Activated naive CD4-positive, alpha-beta T cell treated with anti-CD3 and anti-CD28 coated beads, Interleukin-2, amount 10 ng/mL, durations not matched to agents 7 days and 5 days (primary cell): ENCODE data around the gene COX20.
A peak's percentile ranks its signal among the peaks of the same experiment; 100 is the strongest.
"Not testable (repeated sequence)": the region's sequence is repeated elsewhere in the genome, so short reads cannot be mapped to it uniquely, and the experiment has no call there.

Experiments used
- CTCF ChIA-PET: fragments of 350-600 bp; sonication (Branson Sonifier 250); formaldehyde crosslinking; loops from one replicate; lab custom pipeline; 2021; ENCODE audit warnings: antibody characterized with exemption; lab: Charles Lee
- DNase-seq: peaks from one replicate; pipeline ENCODE4 v3.0.0-alpha.2; 2020
- H3K27ac Mint-ChIP-seq: one replicate; pipeline ENCODE4 v1.8.0; 2021; ENCODE audit warnings: mild to moderate bottlenecking, moderate library complexity, mixed read lengths
- H3K27me3 Mint-ChIP-seq: one replicate; pipeline ENCODE4 v1.8.0; 2021; ENCODE audit warnings: mild to moderate bottlenecking, mixed read lengths
- H3K36me3 Mint-ChIP-seq: one replicate; pipeline ENCODE4 v1.8.0; 2021; ENCODE audit warnings: mixed read lengths
- H3K4me1 Mint-ChIP-seq: one replicate; pipeline ENCODE4 v1.8.0; 2021; ENCODE audit warnings: mixed read lengths
- H3K4me3 Mint-ChIP-seq: one replicate; pipeline ENCODE4 v1.8.0; 2021; ENCODE audit warnings: mild to moderate bottlenecking, moderate library complexity, mixed read lengths
- H3K9me3 Mint-ChIP-seq: one replicate; pipeline ENCODE4 v1.8.0; 2021; ENCODE audit warnings: mixed read lengths

COX20 gene, protein sequence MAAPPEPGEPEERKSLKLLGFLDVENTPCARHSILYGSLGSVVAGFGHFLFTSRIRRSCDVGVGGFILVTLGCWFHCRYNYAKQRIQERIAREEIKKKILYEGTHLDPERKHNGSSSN

DNA sequence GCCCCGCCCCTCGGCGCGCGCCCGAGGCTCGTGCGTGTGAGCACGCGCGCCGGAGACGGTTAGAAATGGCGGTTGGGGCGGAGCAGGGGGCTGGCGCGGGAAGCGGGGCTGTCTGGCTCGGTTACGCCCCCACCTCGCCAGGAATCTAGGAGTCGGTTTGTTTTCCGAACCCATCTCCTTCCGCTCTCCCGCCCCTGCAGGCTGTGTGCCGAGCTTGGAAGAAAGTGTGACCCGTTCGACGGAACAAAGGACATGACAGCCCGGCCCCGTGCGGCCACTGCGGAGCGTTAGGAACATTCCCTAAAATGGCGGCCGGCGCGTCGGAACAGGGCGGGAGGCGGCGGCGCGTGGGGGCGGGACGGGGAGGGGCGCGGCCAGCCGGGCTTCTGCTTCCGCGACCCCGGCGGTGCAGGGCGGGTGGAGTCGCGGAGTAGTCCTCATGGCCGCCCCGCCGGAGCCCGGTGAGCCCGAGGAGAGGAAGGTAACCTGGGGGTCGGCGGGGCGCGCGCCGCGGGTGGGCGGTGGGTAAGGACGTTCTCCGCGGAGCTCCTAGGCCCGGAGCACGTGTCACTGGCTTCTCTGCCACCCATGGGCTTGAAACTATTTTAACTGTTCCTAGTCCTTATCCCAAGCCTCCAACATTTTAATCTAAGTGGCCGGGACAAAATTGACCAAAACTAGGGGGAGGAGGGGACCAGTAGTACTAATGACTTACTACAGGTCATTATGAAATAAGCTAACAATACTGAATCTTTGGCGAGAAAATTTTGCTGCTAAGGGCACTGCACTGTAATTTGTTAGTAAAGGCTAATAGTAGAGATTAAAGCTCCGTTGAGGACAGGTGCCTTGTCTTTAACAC lies at the start of gene COX20:
TSS of gene COX20 (plus strand) at position 383 of the 859 bp plus-strand sequence. CDS start at position 440, 57 bp downstream.
- Mint-ChIP-seq H3K27me3 (no peaks in the 10 kb centered on the region), H3K4me3 (peak within 1 kb of the TSS; percentile 87), H3K27ac (peak within 1 kb of the TSS; percentile 100), H3K36me3 (peaks cover 36% of the 10 kb centered on the region), H3K9me3 (no peaks in the 10 kb centered on the region), H3K4me1 (peaks cover 54% of the 10 kb centered on the region)
- peak; percentile 88 for DNase-seq
- CTCF ChIA-PET: interaction anchor here (0.9 to 3.3 kb wide), 6 partner anchors 10 to 207 kb away, joined by 4 to 14 read pairs (median 6); partner anchors contain the start of gene HNRNPU

DNA sequence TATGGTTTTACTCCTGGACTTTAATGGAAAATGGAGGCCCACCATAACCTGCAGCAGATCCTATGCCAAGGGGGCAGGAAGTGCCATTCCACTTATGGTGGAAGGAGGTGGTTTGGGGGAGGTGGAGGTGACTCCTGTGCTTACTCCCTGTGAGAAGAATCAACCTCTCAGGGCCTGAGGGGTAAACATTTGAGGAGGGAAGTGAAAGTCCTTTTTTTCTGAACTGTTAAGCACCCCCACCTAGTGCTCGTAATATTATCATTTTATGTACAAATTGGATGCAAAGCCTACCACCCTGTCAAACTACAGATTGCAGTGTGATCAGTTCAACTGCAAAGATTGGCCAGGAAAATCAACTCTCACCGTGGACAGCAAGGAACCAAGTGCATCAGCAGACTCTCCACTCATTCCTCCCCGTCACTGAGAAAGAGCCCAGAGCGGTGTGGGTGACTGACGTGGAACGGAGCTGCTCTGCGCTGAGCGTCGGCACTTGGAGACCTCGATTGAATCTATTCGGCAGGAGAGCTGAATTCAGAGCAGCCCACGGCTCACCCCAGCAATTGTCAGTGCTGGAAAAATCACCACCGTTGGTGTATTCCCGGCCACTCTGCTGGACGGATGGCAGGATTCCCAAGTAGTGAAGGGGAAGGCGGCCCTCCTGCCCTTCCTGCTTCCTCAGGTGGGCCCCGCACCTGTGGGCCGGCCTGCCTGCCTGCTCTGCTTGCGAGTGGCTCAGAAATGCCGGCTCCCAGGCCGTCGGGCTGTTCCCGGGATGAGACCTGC lies 46.8 kb upstream of the COX20 start:
- Mint-ChIP-seq H3K9me3 (no peaks in the 10 kb centered on the region), H3K36me3 (no peaks in the 10 kb centered on the region), H3K27ac (no peak overlapping the region), H3K4me1 (no peaks in the 10 kb centered on the region), H3K27me3 (peaks cover 6% of the 10 kb centered on the region), H3K4me3 (no peak overlapping the region)
- CTCF ChIA-PET: interaction anchor here (0.6 to 2.1 kb wide), 2 partner anchors 26 to 185 kb away, joined by 3 to 7 read pairs; no protein-coding TSS in a partner anchor
- DNase-seq: no peak

DNA sequence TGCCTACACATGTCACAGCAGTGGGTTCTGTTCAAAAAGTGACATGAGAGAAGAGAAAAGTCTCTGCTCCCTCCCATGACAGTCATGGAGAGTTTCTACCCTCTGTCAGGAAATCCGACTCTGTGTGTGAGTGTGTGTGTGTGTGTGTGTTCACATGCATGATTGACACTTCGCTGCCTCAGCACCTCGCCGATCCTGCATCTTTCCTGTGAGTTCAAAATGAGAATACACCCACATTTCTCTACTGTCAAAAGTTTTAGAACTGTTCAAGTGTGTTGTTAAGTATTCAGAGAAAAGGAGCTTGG lies 46.2 kb upstream of the COX20 start:
- Mint-ChIP-seq H3K27me3 (peaks cover 6% of the 10 kb centered on the region), H3K4me3 (no peak overlapping the region), H3K36me3 (no peaks in the 10 kb centered on the region), H3K4me1 (no peaks in the 10 kb centered on the region), H3K9me3 (no peaks in the 10 kb centered on the region), H3K27ac (no peak overlapping the region)
- CTCF ChIA-PET: interaction anchor here (0.6 to 1.8 kb wide), 3 partner anchors 12 to 186 kb away, joined by 3 to 5 read pairs (median 3); no protein-coding TSS in a partner anchor
- no peak for DNase-seq

DNA sequence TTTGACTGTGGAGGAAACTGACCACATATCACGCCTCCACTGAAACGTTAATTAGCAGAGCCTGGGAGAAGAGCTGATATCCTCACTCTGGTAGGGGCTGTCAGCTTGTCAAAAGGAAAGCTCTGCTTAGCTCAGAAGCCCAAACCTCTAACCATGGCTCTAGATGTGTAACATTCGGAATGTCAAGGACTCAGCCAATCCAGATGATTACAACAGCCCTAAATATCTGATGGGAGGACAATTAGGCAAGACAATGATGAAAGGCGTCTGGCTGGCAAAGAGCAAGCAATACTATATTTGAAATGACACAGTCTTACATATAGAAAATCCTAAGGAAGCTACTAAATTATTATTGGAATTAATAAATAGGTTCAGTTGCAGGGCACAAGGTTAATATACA lies 45.7 kb upstream of the COX20 start:
- no peaks in the 10 kb centered on the region for H3K9me3 Mint-ChIP-seq

DNA sequence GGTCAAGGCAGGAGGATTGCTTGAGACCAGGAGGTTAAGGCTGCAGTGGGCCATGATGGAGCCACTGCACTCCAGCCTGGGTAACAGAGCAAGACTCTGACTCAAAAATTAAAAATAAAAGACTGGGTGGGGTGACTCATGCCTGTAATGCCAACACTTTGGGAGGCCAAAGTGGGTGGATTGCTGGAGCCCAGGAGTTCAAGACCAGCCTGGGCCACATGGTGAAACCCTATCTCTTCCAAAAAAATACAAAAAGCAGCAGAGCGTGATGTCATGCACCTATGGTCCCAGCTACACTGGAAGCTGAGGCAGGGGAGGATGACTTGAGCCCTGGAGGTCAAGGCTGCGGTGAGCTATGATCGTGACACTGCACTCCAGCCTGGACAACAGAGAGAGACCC lies 44.4 kb upstream of the COX20 start:
- H3K9me3 Mint-ChIP-seq: no peaks in the 10 kb centered on the region
- no peaks in the 10 kb centered on the region for H3K4me1 Mint-ChIP-seq
- no peak overlapping the region for H3K27ac Mint-ChIP-seq
- no peak for DNase-seq
- no peaks in the 10 kb centered on the region for H3K36me3 Mint-ChIP-seq
- CTCF ChIA-PET: interaction anchor here (1.8 kb wide), 1 partner anchor 10 kb away, joined by 5 read pairs; no protein-coding TSS in a partner anchor
- H3K4me3 Mint-ChIP-seq: no peak overlapping the region
- peaks cover 6% of the 10 kb centered on the region for H3K27me3 Mint-ChIP-seq

More for the DNA sequence above, 45.7 kb upstream of the COX20 start:
- CTCF ChIA-PET: interaction anchor here (1.1 to 1.8 kb wide), 2 partner anchors 12 to 186 kb away, joined by 3 to 5 read pairs; no protein-coding TSS in a partner anchor
- Mint-ChIP-seq H3K27ac (no peak overlapping the region), H3K27me3 (peaks cover 6% of the 10 kb centered on the region), H3K36me3 (no peaks in the 10 kb centered on the region), H3K4me1 (no peaks in the 10 kb centered on the region), H3K4me3 (no peak overlapping the region)
- no peak for DNase-seq

DNA sequence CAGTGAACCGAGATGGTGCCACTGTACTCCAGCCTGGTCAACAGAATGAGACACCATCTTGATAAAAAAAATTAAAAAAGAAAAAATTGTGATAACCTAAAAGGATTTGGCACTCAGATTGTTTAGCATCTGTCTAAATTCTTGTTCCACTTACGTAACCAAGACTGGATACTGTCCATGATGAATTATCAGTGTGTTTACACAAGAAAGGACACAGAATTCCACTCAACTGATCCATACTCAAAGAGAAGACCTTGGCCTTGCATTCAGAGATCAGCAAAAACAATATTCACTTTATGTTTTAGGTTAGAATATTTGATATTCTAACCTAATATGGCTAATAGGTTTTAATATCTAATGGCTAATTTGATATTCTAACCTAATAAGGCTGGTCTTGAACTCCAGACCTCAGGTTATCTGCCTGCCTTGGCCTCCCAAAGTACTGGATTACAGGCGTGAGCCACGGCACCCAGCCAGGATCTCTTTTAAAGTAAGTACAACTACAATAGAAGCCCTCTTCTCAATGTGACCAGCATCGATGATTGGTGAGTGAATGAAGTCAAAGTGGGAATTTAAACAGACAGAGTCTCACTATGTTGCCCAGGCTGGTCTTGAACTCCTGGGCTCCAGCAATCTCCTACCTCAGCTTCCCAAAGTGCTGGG lies 43.1 kb upstream of the COX20 start:
- H3K4me1 Mint-ChIP-seq: no peaks in the 10 kb centered on the region
- H3K27me3 Mint-ChIP-seq: peaks cover 6% of the 10 kb centered on the region
- CTCF ChIA-PET: interaction anchor here (0.7 kb wide), 1 partner anchor 490 kb away, joined by 3 read pairs; no protein-coding TSS in a partner anchor
- H3K27ac Mint-ChIP-seq: no peak overlapping the region
- no peaks in the 10 kb centered on the region for H3K36me3 Mint-ChIP-seq
- no peak overlapping the region for H3K4me3 Mint-ChIP-seq
- H3K9me3 Mint-ChIP-seq: no peaks in the 10 kb centered on the region
- no peak for DNase-seq

DNA sequence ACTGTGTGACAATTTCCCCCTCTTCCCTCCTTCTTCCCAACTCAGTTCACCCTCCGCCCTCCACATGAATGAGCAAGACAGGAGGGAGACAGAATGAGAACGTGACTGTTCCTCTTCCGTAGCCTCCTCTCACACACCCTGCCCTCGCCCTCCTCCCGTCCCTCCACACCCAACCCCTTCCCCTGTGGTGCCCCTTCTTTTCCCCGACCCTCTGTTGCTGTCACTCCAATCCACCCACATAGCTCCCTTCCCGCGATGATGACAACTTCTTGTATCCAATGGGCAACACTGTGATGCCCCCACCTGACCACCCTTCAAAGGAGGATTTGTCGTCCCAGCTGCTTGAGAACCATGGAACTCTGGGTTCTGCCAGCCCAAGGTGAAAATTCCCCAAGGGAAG lies 41.4 kb upstream of the COX20 start:
- no peak for DNase-seq
- CTCF ChIA-PET: interaction anchor here (0.8 to 5.1 kb wide), 3 partner anchors 150 to 248 kb away, joined by 3 to 113 read pairs (median 4); no protein-coding TSS in a partner anchor
- no peak overlapping the region for H3K4me3 Mint-ChIP-seq
- no peak overlapping the region for H3K27ac Mint-ChIP-seq
- H3K4me1 Mint-ChIP-seq: no peaks in the 10 kb centered on the region
- no peaks in the 10 kb centered on the region for H3K9me3 Mint-ChIP-seq
- no peaks in the 10 kb centered on the region for H3K27me3 Mint-ChIP-seq
- H3K36me3 Mint-ChIP-seq: no peaks in the 10 kb centered on the region

DNA sequence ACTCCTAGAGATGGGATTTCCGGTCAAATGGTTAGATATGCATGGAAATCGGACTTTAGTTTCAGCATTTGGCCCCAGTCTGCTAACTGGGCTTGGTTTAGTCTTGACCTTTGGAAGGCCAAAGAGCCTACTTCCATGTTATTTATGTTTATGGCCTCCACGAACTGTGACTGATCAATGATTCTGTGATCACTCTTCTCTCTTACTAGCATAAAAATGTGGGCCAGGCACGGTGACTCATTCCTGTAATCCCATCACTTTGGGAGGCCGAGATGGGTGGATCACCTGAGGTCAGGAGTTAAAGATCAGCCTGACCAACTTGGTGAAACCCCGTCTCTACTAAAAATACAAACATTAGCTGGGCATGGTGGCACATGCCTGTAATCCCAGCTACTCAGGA lies 40.9 kb upstream of the COX20 start:
- not testable (repeated sequence) for H3K27me3 Mint-ChIP-seq, H3K27ac Mint-ChIP-seq, H3K36me3 Mint-ChIP-seq, H3K4me3 Mint-ChIP-seq, H3K4me1 Mint-ChIP-seq, H3K9me3 Mint-ChIP-seq, DNase-seq
- CTCF ChIA-PET: interaction anchor here (1.0 to 5.1 kb wide), 3 partner anchors 191 to 251 kb away, joined by 3 to 113 read pairs (median 4); no protein-coding TSS in a partner anchor

DNA sequence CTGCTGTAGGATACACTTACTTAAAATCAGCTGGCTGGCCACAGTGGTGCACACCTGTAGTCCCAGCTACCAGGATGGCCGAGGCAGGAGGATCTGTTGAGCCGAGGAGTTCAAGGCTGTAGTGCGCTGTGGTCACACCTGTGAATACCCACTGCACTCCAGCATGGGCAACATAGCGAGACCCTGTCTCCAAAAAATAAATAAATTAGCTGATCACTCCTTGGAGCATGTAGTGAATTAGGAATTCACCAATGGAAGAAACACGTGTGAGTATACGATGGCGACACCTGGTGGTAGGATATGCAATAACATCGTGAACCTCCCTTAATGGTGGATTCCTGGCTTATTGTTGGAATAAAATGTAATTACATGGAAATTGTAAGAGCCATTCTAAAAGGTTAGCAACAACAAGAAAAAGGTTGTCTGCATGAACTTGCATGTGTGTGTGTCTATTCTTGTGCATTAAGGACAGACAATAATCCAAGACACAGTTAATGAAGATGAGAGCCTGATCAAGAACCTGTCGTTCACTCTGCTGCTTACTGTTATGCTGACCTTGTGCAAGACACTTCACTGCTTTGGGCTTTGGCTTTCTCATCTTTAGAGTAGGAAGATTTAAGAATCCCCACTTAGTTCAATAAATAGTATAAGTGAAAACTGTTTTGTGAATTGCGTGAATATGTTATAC lies 38.6 kb upstream of the COX20 start:
- H3K27ac Mint-ChIP-seq: no peak overlapping the region
- H3K4me3 Mint-ChIP-seq: no peak overlapping the region
- CTCF ChIA-PET: interaction anchor here (0.8 to 8.8 kb wide), 11 partner anchors 12 to 255 kb away, joined by 3 to 120 read pairs (median 4); no protein-coding TSS in a partner anchor
- H3K36me3 Mint-ChIP-seq: no peaks in the 10 kb centered on the region
- peak; percentile 69 for DNase-seq
- peaks cover 5% of the 10 kb centered on the region for H3K4me1 Mint-ChIP-seq
- peaks cover 4% of the 10 kb centered on the region for H3K27me3 Mint-ChIP-seq
- H3K9me3 Mint-ChIP-seq: no peaks in the 10 kb centered on the region

DNA sequence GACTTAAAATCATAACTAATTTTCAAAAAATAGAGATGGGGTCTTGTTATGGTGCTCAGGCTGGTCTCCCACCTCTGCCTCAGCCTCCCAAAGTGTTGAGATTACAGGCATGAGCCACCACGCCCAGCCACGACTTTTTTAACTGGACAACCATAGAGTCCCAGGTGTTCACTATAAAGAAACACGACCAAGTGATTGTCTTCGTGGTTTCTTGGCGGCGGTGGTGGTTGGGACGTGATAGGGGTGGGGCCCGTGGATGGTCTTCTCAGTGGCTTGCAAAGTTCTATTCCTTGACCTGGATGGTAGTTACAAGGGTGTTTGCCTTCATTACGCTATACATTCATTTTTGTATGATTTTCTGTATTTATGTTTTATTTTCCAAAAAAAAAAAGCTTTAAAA lies 34.6 kb upstream of the COX20 start:
- CTCF ChIA-PET: interaction anchor here (0.9 to 8.8 kb wide), 12 partner anchors 9 to 338 kb away, joined by 3 to 120 read pairs (median 4); partner anchors contain the start of gene COX20
- no peak for DNase-seq
- no peak overlapping the region for H3K27ac Mint-ChIP-seq
- no peaks in the 10 kb centered on the region for H3K36me3 Mint-ChIP-seq
- H3K27me3 Mint-ChIP-seq: peaks cover 4% of the 10 kb centered on the region
- no peak overlapping the region for H3K4me3 Mint-ChIP-seq
- H3K4me1 Mint-ChIP-seq: peaks cover 5% of the 10 kb centered on the region
- no peaks in the 10 kb centered on the region for H3K9me3 Mint-ChIP-seq

DNA sequence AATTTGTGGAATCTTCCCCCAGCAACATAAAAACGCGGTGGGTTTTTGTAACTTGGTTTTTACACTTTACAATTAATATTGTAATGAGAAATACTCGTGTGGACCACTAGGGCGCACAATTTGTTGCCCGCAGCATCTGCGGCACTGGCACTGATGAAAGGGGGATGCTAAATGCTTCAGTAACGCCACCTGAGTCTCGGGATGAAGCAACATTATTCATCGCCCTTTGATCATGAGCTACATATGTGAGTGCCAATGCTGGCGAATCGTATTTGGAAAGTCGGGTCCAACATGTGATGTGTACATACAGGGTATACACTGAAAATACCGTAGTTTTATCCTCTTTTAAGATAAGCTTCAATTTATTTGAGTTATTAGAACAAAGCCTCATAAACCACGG lies 34.2 kb upstream of the COX20 start:
- H3K27ac Mint-ChIP-seq: no peak overlapping the region
- CTCF ChIA-PET: interaction anchor here (0.7 to 8.8 kb wide), 27 partner anchors 9 to 339 kb away, joined by 3 to 120 read pairs (median 3); partner anchors contain the start of gene COX20
- peaks cover 5% of the 10 kb centered on the region for H3K27me3 Mint-ChIP-seq
- no peak overlapping the region for H3K4me3 Mint-ChIP-seq
- H3K36me3 Mint-ChIP-seq: no peaks in the 10 kb centered on the region
- peak; percentile 64 for DNase-seq
- no peaks in the 10 kb centered on the region for H3K9me3 Mint-ChIP-seq
- peaks cover 5% of the 10 kb centered on the region for H3K4me1 Mint-ChIP-seq

DNA sequence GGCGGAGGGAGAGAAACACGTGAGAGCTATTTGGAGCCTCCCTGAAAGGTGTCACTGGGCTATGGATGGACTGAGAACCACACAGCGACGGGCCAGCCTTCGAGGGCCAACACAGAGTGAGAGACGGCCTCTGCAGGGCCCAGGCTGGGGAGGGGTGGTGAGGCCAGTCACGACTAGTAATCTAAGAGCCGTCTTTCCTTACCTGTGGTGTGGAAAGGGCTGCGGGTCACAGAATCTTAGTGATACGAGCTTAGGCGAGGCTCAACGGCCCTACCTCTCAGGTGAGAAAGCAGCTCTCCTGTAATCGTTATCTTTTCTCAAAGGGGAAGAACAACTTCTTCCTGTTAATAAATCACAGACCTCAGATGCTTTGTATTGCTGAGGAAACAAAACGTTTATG lies 33.4 kb upstream of the COX20 start:
- no peaks in the 10 kb centered on the region for H3K9me3 Mint-ChIP-seq
- peaks cover 9% of the 10 kb centered on the region for H3K27me3 Mint-ChIP-seq
- CTCF ChIA-PET: interaction anchor here (0.7 to 8.8 kb wide), 24 partner anchors 8 to 296 kb away, joined by 3 to 120 read pairs (median 4); partner anchors contain the start of gene COX20
- no peaks in the 10 kb centered on the region for H3K36me3 Mint-ChIP-seq
- no peak overlapping the region for H3K27ac Mint-ChIP-seq
- no peak overlapping the region for H3K4me3 Mint-ChIP-seq
- DNase-seq: no peak
- H3K4me1 Mint-ChIP-seq: peaks cover 5% of the 10 kb centered on the region
